EL (cell line): ENCODE data around the gene RAB31.
A peak's percentile ranks its signal among the peaks of the same experiment; 100 is the strongest.

Experiments
- DNase-seq: peaks from one replicate; pipeline ENCODE4 v3.0.0-alpha.2; 2016

Gene RAB31

DNA sequence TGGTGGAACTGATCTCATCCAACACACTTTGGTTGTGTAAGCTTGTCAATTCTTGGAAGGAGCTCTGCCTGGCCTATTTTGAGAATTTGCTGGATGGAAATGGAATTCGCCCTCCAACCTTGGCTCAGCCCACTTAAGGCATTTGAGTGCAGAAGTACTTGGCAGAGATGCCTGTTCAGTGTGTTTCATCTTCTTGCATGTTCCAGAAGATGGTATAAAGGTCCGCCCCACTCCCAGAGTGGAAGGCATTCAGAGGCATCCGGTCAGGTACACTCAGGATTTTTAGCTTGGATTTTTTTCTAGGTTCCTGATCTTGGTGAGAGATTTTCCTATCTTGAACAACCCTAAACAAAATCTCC, 116.4 kb downstream of the RAB31 start:
- peak; percentile 61 for DNase-seq

DNA sequence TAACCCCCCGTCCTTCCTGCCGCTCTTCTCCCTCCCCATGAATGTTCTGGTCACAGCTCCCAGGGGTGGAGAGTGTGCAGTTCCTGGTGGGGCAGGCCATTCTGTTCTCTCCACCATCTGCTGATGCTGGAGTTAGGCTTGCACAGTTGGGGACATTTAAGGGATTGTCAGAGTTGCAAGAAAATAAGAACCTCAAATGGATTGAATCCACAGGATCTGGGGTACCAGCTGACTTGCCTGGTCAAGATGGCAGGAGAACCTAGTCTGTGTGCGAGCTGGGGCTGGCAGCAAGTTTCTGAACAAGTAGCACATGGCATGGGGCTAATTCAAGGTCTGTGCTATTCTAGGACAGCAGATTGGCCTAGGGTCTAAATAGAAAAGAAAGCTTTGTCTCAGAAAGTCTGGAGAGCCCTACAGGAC, 116.9 kb downstream of the RAB31 start:
- no peak for DNase-seq

GRCh38 chr18:9825571-9826073, 117.5 kb downstream of the RAB31 start:
- peak; percentile 94 for DNase-seq

- DNase-seq, result no peak
Measured at GRCh38 chr18:9826685-9827084, 118.6 kb downstream of the RAB31 start.

- DNase-seq, result no peak
Measured at GRCh38 chr18:9827211-9827792, 119.2 kb downstream of the RAB31 start.

DNA sequence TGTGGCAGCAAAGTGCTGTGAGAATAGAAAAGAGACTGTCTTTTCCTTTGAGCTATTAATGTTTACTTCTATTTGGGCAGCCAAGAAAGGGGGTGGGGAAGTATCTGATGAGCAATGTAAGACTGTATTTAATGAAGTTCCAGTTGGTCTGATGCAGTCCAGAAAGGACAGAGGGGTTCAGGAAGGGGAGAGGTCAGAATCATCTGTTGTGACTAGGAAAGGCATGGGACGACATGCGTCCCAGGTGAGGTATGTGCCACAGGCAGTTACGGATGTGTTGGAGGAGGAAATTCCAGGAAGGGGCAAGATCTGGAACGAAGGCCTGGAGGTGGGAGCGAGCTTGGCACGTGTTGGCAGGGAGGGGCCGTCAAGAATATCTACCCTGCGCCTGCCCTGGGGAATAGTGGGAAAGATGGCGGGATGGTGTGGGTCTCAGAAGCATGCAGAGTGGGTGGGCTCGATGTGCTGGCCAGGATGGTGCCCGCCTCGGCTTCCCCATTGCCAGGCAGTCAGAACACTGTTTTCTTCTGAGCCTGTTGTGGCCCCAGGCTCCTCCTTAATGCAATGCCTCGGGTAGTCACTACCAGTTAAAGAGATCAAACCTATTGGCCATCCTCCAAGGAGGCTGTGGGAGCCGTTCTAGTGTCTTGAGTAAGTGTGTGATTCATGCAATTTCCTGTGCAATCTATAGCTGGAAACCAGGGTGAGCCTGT, 119.8 kb downstream of the RAB31 start:
- peak; percentile 99 for DNase-seq

DNA sequence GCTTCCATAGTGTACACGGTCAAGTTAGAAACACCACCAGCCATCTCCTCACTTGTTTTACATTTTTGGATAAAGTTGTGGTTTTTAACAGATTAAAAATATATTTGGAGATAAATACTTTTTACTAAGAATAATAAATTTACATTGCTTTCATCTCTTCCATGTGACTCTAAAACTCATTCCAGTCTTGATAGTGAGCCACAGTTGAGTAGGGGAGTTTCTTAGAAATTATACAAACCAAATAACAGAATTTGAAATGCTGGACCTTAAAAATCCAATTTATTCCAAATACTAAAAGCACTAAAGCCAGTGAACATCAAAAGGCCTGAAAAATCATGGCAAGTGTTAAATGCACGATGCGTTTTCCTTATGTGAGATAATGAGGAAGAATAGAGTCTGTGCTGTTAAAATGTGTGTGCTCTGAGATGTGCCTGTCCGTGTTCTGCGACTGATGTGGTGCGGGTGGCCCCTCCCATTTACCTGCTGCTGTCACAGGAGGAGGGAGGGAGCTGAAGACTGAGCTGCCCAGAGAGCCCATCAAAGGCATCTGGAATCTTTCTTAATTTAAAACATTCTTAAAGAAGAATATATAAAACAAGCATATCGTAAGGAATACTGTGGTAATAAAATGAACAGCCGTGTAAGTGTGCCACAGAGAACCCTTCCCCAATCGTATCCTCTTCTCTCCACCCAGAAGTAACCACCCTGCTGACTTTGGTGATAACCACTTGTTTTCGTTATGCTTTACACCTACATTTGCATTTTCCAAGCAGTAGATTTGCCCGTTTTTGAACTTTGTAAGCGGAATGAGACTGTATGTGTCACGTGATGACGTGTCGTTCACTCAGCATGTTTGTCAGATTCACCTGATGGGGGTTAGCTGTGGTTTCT, 120.7 kb downstream of the RAB31 start:
- no peak for DNase-seq

DNA sequence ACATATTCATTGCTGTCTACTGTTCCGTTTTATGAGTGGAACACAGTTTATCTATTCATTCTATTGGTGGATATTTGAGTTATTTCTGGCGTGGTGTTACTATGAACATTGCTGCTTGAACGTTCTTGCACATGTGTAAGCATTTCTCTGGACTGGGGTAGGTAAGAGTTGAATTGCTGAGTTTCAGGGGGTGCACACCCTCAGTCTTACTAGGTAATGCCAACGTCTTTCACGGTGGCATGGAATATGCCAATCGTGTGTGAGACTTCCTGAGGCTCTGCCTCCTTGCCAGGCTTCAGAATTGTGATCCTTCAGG, 121.3 kb downstream of the RAB31 start:
- DNase-seq, result no peak

DNA sequence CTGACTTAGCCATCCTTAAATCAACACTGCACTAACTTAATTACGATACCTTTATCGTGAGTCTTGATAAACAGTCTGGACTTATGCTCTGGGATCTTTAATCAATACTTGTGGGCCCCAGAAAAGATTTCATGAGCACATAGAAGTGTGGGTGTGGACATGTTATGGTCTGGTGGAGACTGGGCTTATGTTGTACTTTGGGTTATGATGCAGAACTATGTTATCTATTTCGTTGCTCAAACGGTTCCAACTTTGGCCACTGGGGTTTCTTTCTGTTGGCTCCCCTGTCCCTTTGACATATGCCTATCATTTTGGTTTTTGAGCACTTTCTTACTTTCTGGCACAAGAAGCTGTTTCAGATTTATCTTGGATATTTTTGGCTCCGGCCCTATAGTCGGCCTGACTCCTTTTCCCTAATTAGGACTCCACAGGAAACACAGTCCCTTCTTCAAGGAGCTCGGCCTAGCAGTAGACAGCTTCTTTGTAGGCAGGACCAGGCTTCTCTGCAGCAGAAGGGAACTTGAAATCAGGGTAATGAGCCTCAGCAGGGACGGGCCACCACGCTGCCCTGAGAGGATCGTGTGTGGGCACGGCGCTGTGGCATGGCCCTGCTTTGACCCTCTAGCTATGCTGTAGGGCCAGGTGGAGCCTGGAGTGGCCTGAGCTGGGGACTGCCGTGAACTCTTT, 123.1 kb downstream of the RAB31 start:
- no peak for DNase-seq

GRCh38 chr18:9831723-9832199, 123.7 kb downstream of the RAB31 start:
- DNase-seq, result no peak

DNA sequence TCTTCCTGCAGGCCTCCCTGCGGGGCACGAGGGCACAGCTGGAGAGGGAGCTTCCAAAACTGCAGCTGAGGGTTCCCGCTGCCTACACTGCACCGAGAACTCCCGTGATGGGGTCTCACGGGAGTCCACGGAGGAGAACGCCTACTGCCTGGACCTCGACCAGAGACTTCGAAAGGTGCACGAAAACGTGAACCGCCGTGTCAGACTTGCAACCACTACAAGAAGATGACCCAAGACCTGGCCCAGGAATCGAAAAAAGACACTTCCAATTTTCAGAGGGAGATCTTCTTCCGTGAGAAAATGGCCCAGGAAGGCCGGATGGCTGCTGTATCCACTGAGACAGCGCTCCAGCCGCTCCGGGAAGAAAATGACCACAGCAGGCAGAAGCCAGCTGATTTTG, 124.8 kb downstream of the RAB31 start:
- DNase-seq, result no peak

DNA sequence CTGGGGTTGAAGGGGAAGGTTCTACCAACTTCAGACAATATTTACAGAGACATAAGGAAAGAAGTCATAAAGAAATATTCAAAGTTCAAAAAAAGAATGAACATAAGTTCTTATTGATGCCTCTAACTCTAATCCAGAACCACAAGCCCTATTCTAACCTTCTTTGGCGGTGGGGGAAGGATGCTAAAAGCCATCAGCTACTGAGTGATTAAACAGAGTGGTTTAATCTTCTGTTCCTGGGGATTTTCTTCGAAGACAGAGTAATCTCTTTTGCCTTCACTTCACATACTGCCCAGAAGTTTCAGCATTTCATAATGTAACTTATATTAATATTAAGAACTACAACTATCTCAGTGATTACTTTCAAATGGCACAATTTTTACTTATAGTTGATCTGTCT, 126.5 kb downstream of the RAB31 start:
- no peak for DNase-seq

DNA sequence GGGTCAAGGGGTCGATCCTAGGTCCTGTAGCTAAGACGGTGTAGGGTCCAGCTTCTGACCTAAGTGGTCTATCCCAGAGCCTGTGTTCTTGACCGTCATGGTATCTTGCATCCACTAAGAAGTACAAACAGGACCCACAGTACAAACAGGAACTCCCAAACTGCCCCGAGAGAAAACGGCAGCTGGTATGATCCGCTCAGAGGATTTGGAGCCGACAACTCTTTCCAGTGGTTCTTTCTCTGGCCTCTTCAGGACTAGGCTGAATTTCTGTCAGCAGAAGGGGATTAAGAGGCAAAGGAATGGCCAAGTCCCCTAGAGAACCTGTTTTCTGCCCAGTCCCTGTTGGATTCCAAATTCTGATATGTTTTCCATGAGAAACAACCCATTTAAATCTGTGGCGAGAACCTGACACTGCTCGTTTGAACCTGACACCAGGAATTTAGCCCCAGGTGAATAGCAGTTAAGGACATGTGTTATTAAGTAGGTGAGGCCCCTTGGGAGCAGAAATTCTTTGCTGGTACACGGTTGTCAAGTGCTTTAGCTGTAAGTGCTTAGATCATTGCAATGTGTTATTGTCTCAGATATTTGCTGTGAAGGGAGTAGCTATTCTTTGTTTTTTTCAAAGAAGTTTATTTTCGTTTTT, 127.1 kb downstream of the RAB31 start:
- DNase-seq, result no peak

DNA sequence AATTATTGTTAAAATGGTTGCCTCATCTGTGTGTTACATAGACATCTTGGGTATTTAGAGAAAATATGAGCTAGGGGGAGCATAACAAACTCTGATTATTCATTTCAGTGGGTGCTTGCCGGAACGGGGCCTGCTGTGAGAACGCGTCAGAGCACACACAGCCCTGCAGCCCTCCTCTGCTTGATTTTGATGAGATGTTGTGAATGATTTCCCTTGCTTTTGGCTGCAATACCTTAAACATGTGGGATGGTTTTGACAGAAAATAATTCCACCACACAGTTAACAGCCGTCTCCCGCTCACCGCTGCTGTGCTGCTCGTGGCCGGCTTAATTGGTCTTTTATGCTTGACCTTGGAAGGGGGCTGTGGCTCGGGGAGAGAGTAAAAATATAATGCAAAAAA, 127.7 kb downstream of the RAB31 start:
- DNase-seq, result no peak

- no peak for DNase-seq
Measured at GRCh38 chr18:9838144-9838877, 130.2 kb downstream of the RAB31 start.

DNA sequence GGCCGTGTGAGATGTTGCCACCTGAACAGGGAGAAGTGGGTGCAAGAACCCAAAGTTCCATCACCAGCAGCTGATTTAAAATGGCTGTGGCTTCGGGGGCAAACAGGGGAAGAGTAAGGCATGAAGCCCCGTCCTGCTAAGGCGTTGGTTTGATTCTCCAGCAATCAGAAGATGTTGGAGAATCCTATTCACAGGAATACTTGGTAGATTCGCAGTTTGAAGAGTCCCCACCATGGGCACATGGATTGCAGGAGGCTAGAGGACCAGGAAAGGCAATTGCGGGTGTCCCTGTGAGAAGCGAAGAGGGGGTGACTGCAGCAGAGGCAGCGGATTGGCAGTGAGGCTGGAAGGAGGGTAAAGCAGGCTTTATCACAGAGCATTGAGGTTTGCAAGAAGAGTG, 131.1 kb downstream of the RAB31 start:
- DNase-seq, result no peak

- DNase-seq, result no peak
Measured at GRCh38 chr18:9839853-9840252, 131.8 kb downstream of the RAB31 start.

GRCh38 chr18:9841752-9842151, 133.7 kb downstream of the RAB31 start:
- no peak for DNase-seq

- no peak for DNase-seq
Measured at GRCh38 chr18:9842448-9842847, 134.3 kb downstream of the RAB31 start.

DNA sequence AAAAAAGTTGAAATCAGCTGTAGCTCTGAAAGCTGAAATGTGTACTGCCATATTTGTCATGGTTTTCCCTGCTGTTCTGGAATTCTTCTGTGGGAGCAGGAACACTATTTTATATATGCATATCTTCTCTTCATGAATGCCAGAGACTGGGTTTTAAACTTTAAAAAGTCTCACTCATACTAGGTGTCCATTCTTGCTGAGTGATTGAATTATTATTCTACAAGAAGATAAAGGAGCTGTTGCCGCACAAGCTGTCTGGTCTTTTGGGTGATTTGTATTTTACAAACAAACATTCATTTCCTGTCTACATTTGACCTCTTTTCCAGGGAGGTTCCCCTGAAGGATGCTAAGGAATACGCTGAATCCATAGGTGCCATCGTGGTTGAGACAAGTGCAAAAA, 137.2 kb downstream of the RAB31 start:
- no peak for DNase-seq

DNA sequence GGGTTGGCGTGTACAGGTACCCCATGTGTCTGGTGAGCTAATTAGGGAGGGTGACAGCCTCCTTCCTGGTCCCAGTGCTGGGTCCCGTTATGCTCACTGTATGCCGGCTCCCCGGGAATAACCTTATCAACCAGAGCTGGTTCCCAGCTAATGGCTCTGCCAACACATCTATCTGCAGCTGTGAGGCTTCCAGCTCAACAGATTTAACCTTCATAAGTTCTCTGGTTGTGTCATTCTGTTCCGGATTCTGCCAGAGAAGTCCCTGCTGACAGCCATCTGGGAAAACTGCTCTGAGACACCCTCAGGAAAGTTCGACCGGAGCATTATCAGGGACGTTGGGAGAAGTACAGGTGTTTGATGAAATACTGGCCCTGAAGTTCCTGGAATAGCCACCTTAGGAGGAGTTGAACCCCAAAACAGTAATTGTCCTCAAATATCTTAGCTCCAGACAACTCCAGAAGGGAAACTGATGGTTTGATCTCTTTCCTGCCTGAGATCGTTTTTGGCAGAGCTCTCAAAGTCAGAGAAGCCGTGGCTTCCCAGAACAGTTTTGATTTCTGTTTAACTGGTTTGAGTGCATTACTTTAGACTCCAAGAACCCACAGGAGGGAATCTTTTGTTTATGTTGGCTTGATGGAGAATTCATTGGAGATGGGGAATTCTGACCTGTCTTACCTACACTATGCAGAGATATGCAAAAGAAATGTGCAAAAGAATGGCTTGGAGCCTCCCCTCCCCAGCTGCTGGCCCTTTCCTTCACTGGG, 138.2 kb downstream of the RAB31 start:
- no peak for DNase-seq
